NCI-H748 (cell line): ENCODE results near the gene APOBR.
"Not testable (repeated sequence)": the region's sequence is repeated elsewhere in the genome, so short reads cannot be mapped to it uniquely, and the experiment has no call there.

Experiments
- DNase-seq: peaks from one replicate; lab custom pipeline; 2025; ENCODE audit not compliant: unreplicated experiment; lab: John Stamatoyannopoulos, UW

The APOBR gene, protein sequence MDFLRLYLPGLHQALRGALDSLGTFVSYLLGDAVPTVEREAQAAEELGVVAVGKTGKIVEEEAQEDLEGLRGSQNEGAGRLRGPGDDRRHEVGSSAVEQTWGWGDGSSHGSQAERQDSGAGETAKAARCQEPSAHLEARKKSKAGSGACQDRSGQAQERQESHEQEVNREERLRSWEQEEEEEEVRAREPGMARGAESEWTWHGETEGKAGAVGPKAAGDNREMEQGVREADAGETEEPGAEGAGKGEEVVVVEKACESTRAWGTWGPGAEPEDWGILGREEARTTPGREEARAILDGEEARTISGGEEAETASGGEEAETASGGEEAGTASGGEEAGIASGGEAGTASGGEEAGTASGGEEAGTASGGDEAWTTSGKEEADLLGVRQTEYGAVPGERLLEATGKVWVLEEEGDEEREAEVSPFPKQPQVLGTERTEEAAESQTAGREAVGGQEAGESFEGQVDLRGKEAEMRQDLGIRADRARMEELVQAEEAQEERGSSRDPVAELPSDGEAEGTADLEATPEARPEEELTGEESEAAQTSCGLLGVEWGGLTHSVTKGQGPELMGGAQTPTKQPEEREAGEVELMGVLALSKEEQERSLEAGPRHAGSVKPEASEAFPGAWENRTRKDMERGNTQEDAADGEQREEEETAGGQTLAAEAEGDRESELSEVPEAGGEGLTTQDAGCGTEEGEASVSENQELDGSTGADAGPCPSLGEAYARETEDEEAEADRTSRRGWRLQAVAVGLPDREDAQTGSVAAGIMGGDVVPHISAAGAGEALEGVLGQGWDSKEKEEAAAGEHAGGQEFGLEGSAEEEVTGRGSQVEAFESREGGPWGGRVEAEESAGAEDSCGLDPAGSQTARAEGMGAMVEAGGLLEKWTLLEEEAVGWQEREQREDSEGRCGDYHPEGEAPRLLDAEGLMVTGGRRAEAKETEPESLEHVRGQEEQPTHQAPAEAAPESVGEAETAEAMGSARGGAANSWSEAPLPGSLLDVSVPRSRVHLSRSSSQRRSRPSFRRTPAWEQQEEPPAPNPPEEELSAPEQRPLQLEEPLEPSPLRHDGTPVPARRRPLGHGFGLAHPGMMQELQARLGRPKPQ

DNA sequence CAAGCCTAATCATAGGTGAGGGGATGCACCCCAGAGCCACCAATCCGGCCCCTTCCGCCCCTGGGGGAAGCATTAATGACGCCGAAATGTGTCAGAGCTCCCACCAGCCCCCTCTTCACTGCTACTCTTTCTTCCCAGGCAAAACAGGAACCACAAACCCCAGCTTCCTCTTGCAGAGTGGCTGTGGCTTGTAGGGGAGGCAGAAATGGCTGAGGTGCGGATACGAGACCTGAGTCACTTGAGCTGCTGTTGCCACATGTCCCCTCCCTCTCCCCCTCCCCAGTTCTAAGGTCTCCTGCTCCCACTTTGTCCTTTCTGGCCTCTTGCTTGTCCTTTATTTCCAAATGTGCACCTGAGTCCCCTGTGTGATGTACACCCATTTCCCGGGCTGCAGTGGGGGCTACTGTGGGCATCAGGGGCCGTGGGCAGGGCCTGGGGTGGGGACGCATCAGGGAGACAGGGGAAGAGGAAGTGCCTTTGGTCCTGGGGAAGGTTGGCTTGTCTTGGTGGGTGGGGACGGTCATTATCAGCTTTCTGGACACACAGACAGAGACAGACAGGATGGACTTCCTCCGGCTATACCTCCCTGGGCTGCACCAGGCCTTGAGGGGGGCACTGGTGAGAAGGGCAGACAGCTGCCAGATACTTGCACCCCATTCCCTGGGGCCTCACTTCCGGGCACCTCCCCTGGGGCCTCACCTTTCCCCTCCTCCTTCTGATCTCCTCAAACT, at the start of gene APOBR:
APOBR (plus strand) TSS at position 523 of the 731 bp plus-strand sequence; CDS start at position 562, 39 bp downstream.
- DNase-seq = no peak

DNA sequence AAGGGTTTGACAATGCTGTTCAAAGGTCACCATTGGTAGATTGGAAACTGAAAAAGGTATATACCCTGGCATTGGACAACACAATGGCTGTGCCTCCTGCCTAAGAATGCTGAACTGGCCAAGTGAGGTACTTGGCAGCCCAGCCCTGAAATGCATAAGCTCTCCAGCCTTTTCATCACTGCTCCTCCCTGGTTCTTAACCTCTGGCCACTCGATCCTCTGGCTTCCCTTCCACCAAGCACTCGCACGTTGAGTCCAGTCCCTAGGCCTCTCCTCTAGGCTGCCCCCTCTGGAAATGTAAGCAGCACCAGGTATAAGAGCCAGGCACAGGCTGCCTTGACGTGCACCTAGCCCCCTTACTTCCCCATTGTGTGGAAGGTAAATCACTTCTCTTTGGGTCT, 48.1 kb upstream of the APOBR start:
- DNase-seq = not testable (repeated sequence)

DNA sequence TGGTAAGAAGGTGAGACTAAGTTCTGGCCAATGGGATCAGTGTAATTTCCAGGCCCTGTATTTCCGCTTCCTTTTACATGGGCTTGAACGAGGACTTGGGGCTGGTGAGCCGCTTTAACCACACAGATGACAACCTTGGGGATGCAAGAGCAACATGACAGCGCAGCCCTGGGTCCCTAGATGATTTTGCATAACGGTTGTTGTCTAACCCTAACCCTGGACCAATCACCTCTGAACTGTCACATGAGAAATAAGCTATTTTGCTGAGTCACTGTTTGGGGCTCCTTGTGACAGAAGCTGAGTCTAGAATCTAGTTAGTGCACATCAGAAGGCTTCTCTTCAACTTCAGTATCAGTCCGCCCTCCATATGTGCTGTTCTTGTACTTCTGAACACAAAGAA, 47.4 kb upstream of the APOBR start:
- DNase-seq = not testable (repeated sequence)

DNA sequence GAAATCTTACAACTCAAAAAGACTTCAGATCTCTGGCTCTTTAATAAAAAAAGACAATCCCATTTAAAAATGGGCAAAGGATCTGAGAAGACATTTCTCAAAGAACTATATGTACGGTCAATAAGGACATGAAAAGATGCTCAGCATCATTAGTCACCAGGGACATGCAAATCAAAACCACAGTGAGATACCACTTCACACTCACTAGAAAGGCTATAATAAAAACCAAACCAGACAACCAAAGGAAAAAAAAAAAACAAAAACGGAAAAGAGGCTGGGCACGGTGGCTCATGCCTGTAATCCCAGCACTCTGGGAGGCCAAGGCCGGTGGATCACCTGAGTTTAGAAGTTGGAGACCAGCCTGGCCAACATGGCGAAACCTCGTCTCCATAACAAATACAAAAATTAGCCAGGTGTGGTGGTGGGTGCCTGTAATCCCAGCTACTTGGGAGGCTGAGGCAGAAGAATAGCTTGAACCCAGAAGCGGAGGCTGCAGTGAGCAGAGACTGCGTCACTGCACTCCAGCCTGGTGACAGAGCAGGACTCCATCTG, 20.7 kb upstream of the APOBR start:
- DNase-seq = no peak

DNA sequence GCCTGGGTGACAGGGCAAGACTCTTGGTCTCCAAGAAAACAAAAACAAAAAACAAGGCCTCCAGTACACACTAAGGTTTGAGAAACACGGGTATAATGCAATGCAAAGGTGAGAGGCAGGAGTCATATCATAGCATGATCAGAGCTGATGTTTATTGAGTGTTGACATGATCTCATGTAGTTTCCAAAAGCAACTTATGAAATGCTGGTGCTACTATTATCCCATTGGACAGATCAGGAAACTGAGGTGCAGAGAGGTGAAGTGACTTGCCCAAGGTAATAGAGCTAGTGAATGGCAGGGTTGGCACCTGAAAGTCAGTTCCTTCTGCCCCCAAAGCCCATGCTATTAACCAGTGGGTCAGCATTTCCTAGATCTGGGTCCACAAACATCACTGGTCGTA, 19.2 kb upstream of the APOBR start:
- DNase-seq = no peak

DNA sequence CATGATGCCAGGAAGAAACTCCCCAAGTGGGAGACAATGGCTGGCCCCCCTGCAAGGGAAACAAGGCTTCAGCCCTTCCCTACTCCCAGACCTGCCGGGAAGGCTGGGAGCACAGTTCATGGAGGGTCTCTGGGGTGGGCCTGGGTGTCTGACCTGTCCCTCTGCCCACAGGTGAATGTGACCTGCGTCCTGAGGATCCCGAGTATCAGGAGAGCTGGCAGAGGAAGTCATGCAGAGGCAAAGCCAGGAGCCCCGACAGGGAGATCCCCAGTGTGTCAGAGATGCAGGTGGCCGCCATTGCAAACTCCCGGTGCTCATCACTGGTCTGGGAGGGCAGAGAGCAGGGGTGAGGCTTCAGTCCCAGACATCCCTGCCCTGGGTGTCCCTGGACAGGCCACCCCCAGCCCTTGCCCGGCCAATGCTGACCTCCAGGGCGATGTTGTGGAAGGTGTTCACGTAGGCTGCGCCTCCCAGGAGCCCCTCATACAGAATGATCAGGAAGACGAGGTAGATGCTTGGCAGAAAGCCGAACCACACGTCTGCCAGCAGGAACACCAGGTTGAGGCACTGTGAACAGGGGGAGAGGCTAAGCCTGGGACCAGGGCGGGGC, 17.0 kb upstream of the APOBR start:
- DNase-seq = no peak

DNA sequence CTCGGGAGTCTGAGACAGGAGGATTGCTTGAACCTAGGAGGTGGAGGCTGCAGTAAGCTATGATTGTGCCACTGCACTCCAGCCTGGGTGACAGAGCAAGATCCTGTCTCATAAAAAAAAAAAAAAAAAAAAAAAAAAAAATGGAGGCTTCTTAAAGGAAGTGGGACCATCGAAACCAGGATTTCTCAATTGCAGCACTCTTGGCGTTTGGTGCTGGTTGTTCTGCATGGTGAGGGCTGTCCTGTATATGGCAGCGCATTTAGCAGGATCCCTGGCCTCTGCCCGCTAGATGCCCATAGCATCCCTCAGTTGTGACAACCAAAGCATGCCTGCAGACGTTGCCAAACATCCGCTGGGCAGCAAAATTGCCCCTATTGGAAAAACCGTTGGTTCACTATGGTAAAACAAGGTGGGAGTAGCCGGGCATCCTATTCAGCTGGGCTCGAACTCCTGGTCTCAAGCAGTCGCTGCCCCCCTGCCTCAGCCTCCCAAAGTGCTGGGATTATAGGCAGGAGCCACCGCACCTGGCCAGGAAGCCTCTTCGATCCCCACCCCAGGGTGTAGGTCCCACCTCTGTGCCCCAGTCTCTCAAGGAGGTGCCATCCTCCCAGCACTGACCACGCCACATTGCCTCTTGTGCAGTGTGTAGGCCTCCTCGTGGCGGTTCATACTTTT, 15.8 kb upstream of the APOBR start:
- no peak for DNase-seq

DNA sequence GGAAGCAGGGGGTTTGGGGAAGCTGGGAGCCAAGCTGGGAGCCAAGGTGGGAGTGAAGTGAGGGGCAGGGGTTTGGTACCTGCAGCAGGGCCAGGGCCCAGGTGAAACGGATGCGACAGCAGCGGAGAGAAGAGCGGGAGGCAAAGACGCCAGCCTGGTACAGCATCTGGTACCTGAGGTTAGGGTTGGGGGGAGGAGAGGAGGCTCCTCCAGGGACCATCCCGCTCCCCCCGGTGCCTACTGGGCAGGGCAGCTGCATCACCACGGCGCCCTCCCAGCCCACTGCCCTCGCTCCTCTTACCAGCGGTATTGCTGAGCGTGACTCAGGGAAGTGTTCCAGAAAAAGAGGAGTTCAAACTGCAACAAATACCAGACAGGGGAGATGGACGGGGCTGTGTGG, 12.4 kb upstream of the APOBR start:
- no peak for DNase-seq

DNA sequence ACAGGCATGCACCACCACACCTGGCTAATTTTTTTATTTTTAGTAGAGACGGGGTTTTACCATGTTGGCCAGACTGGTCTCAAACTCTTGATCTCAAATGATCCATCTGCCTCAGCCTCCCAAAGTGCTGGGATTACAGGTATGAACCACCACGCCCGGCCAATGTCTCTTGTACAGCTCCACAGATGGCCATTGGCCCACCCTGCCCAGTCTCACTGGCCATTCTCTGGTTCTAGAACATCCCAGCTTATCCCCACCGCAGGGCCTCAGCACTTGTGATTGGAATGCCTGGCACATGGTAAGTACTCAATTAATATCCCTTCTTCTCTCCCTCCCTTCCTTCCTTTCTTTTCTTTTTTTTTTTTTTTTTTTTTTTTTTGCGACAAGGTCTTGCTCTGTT, 11.1 kb upstream of the APOBR start:
- not testable (repeated sequence) for DNase-seq

DNA sequence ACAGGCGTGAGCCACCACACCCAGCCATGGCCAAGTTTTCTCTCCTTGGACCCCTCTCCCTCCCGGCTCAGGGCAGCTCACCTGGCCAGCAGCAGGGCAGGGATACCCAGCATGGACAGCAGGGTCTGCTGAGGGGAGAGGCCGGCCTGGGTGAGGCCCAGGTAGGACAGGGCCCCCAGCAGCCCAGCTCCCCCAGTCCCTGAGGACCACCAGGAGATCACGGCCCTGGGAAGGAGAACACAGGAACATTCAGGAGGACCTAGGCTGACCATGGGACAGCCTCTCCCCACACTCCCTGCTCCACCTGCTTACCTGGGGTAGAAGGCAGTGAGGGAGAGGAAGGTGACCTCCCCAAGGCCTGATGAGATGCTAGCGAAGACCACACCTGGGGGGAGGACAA, 8.2 kb upstream of the APOBR start:
- no peak for DNase-seq

DNA sequence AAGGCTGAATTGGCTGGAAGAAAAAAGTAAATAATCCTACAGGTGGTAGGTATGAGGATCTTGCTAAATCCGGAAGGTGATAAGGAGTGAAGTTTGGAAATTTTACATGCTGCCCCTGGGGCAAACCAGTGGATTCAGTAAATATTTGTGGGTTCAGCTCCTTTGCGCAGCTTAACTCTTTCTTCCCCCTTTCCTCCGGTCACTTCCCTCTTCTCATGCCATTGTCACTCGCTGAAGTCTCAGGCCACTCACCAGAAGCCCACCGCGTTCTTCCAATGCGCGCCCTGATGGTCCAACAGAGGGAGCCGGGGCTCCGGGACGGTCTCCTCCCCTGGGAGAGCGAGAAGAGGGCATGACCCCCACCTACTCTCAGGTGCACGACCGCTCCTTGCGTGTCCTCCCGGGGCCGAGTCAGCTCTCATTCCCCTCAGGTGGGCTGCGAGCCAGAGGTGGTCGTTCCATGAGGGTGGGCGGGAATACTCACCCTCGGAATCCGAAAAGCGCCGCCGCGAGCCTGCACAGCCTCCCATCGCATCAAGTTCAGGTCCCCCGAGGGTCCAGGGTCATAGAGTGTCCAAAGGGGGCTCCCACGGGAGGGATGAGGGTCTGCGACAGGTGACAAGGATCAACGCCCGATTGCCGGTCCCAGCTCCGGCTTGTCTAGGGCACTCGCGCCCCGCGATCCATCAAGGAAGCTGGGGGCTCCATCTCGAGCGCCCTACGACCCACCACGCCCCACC, 3.0 kb upstream of the APOBR start:
- peak; percentile 29 for DNase-seq

DNA sequence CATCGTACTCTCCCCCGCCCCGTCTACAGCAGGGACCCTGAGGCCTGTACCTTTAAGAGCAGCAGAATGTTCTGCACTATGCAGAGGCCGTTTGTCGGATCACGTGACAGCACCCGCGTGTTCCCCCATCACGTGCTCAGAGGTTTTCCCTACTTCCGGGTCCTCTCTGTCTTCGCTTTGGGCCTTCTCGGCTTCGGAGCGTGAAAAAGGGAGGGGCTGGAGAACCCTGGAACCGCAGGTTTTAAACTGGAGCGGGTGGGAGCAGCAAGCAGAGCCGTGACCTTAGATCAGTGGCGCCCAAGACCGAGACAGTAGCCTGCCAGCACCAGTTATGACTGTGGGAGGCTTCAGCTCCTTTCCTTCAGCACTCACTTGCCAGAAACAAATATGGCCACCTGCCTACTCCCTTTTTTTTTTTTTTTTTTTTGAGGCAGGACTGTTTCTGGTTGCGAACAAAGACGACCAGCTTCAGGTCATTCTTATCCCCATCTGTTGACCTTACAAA, 2.4 kb upstream of the APOBR start, which contains the start of gene CLN3:
CLN3 (minus strand) TSS at position 105 of the 505 bp plus-strand sequence. CDS start 315 bp downstream, outside the sequence.
- DNase-seq = peak; percentile 91

DNA sequence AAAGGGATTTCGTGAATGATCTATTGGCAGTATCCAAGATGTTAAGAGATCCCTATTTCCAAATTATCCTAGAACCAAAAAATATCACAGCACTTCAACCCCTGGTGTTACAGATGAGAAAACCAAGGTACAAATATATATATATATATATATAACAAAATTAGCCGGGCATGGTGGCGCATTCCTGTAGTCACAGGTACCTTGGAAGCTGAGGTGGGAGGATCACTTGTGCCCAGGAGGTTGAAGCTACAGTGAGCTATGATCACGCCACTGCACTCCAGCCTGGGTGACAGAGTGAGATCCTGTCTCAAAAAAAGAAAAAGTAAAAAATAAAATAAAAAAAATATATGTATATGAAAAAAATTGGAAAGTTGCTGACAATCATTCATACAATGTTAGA, 1.9 kb upstream of the APOBR start:
- DNase-seq = no peak

DNA sequence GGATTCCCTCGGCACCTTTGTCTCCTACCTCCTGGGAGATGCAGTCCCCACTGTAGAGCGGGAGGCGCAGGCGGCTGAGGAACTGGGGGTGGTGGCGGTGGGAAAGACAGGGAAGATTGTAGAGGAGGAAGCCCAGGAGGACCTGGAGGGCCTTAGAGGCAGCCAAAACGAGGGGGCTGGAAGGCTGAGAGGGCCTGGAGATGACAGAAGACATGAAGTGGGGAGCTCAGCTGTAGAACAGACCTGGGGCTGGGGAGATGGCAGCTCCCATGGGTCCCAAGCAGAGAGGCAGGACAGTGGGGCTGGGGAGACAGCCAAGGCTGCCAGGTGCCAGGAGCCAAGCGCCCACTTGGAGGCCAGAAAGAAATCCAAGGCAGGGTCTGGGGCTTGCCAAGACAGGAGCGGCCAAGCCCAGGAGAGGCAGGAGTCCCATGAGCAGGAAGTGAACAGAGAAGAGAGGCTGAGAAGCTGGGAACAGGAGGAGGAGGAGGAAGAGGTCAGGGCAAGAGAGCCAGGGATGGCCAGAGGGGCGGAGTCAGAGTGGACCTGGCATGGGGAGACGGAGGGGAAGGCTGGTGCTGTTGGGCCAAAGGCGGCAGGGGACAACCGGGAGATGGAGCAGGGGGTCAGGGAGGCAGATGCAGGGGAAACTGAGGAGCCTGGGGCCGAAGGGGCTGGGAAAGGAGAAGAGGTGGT, 803 bp downstream of the APOBR start:
- no peak for DNase-seq

DNA sequence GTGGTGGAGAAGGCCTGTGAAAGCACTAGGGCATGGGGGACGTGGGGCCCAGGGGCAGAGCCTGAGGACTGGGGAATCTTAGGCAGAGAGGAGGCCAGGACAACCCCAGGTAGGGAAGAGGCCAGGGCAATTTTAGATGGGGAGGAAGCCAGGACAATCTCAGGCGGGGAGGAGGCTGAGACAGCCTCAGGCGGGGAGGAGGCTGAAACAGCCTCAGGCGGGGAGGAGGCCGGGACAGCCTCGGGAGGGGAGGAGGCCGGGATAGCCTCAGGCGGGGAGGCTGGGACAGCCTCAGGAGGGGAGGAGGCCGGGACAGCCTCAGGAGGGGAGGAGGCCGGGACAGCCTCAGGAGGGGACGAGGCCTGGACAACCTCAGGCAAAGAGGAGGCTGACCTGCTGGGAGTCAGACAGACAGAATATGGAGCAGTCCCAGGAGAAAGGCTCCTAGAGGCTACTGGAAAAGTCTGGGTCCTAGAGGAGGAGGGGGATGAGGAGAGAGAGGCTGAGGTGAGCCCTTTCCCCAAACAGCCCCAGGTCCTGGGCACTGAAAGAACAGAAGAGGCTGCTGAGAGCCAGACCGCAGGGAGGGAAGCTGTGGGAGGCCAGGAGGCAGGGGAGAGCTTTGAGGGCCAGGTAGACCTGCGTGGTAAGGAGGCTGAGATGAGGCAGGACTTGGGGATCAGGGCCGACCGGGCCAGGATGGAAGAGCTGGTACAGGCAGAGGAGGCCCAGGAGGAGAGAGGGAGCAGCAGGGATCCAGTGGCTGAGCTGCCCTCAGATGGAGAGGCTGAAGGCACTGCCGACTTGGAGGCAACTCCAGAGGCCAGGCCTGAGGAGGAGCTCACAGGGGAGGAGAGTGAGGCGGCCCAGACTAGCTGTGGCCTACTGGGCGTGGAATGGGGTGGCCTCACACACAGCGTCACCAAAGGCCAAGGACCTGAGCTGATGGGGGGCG, 1.6 kb downstream of the APOBR start:
- DNase-seq = no peak

DNA sequence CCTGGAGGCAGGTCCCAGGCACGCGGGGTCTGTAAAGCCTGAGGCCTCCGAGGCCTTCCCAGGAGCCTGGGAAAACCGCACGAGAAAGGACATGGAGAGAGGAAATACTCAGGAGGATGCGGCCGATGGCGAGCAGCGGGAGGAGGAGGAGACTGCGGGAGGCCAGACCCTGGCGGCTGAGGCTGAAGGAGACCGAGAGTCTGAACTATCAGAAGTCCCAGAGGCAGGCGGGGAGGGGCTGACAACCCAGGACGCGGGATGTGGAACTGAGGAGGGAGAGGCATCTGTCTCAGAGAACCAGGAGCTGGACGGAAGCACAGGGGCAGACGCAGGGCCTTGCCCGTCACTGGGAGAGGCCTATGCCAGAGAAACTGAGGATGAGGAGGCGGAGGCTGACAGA, 2.4 kb downstream of the APOBR start:
- no peak for DNase-seq

DNA sequence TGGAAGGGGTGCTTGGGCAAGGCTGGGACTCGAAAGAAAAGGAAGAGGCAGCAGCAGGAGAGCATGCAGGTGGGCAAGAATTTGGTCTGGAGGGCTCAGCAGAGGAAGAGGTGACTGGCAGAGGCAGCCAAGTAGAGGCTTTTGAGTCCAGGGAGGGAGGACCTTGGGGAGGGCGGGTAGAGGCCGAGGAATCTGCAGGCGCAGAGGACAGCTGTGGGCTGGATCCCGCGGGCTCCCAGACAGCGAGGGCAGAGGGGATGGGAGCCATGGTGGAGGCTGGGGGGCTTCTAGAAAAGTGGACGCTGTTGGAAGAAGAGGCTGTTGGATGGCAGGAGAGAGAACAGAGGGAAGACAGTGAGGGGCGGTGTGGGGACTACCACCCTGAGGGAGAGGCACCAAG, 2.9 kb downstream of the APOBR start:
- no peak for DNase-seq
